AG04450 (cell line): ENCODE results near the gene GAPVD1. TPM values are rescaled to one million over a fixed set of nuclear protein-coding genes. Genes with fewer than 3 reads are reported as not detected.

ENCODE experiments used
- CTCF ChIA-PET: fragments of 300-600, 350-600 bp; formaldehyde crosslinking; extraction: SDS; loops from one replicate; lab custom pipeline; 2022; ENCODE audit warnings: antibody characterized with exemption, inconsistent platforms; lab: Charles Lee
- POLR2A ChIA-PET: fragments of 350-600 bp; formaldehyde crosslinking; extraction: SDS; loops from one replicate; lab custom pipeline; 2021; ENCODE audit warnings: antibody characterized with exemption, inconsistent platforms; lab: Yijun Ruan, JAX
- DNase-seq: peaks from one replicate; pipeline ENCODE4 v3.0.0-alpha.2; 2011; ENCODE audit warnings: low read depth, low spot score
- H3K27ac ChIP-seq: one replicate; pipeline ENCODE4 v1.5.1; 2012; ENCODE audit warnings: low read depth, low read length, control low read depth
- H3K27me3 ChIP-seq: one replicate; pipeline ENCODE4 v1.6.0; 2012; ENCODE audit warnings: low read length; ENCODE audit not compliant: control insufficient read depth, insufficient read depth
- H3K4me3 ChIP-seq: 2 replicates; pipeline ENCODE4 v1.5.1; 2011; ENCODE audit warnings: mild to moderate bottlenecking, low read depth, low read length, control low read depth
- H3K9me3 ChIP-seq: 2 replicates; pipeline ENCODE4 v1.5.1; 2012; ENCODE audit warnings: low read length; ENCODE audit not compliant: control insufficient read depth, insufficient read depth
- CTCF ChIP-seq: IDR thresholded peaks from 2 replicates; pipeline ENCODE4 v1.5.1; 2011; ENCODE audit warnings: low read depth, low read length, control low read depth, inconsistent platforms
- polyA plus RNA-seq: library from polyadenylated mRNA; depleted of rRNA; stranded (reverse); fragments of >200 nt; gene quantifications from 2 replicates; pipeline ENCODE4 v1.2.3, GENCODE V29; 2011

The GAPVD1 gene
- polyA plus RNA-seq, 1 experiment: 25.8 TPM

GRCh38 chr9:125407432-125407973, 145.9 kb downstream of the GAPVD1 start:
- CTCF ChIA-PET: interaction anchor here (0.6 to 3.2 kb wide), 34 partner anchors 9 to 1085 kb away, joined by 3 to 19 read pairs (median 3); no protein-coding TSS in a partner anchor
- H3K27ac ChIP-seq: no peak overlapping the region

DNA sequence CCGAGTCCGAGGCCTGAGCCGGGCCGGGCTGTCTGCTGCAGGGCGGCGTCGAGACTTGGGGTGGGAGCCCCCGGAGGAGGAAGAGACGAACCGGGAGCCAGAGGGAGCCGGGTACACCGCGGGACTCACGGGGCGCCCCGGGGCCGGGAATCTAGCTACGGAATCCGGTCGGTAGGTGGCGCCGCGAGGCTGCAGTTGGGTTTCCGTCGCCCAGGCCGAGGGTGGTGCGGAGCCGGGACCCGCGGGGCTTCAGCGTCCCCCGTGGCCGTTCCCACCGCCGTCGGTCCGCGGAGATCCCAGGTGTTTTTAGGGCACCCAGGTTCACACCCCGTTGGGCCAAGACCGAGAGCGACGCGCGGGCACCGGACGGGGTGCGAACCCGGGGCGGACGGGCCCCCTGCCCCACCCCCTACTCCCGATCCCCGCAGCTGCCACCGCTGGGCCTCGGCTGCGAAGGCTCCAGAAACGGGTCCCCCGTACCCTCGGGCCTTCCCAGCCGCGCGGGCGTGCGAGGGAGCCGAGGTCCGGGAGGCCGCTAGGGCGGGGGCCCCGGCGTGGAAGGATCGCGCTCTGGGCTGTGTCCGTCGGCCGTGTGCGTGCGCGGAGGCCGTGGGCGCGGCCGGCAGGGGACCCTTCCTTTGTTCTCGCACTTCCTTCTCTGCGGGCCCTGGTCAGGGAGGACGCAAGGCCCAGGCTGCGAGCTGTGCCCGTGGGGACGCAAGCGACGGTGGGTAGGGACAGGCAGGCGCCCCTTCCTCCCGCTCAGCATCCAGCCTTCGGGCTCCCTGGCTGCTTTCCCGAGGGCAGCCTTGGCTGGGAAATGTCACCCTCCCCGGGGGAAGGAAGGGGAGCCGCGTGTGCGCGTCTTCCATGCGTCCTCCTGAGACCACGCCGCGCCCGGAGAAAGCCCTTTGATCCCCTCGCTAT, 146.6 kb downstream of the GAPVD1 start:
- peak; percentile 27 for DNase-seq
- Histone ChIP-seq H3K4me3 (peak overlapping the region; percentile 60), H3K27ac (no peak overlapping the region), H3K9me3 (peaks cover 11% of the 10 kb centered on the region), H3K27me3 (no peaks in the 10 kb centered on the region)
- ChIA-PET CTCF (interaction anchor here (0.6 to 3.2 kb wide), 35 partner anchors 8 to 1901 kb away, joined by 3 to 19 read pairs (median 3); no protein-coding TSS in a partner anchor), POLR2A (interaction anchor here (0.5 to 1.3 kb wide), 3 partner anchors 8 to 298 kb away, joined by 3 to 4 read pairs (median 3); partner anchors contain the start of gene MAPKAP1)
- TF ChIP-seq CTCF: peak; percentile 84

More at GRCh38 chr9:125407432-125407973, 145.9 kb downstream of the GAPVD1 start:
- POLR2A ChIA-PET: interaction anchor here (1.1 to 1.3 kb wide), 2 partner anchors 65 to 299 kb away, joined by 3 to 4 read pairs; partner anchors contain the start of gene MAPKAP1
- no peak for TF ChIP-seq CTCF
- Histone ChIP-seq H3K4me3 (peak overlapping the region; percentile 60), H3K27me3 (no peaks in the 10 kb centered on the region), H3K9me3 (peaks cover 11% of the 10 kb centered on the region)
- no peak for DNase-seq

DNA sequence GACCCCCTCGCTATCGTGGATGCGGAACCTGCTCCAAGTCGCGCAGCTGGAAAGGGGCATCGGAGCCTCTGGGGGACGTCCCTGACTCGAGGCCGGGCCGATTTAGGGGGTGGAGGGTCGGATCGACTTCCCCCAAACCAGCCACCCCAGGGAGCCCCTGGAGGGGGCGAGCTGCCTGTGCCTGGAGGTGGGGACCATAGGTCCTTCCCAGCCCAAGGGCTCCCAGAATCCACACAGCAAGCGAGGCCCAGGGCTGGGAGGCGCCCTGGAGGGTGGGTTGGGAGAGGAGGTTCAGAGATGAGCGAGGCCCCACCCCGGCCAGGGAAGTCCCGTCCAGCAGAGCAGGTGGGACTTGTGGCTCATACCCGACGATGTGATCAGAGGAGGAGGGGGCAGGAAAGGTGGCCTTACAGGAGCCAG, 147.6 kb downstream of the GAPVD1 start:
- no peak for DNase-seq
- no peak overlapping the region for H3K27ac ChIP-seq
- ChIA-PET CTCF (no interaction called here), POLR2A (no interaction called here)
- H3K9me3 ChIP-seq: peaks cover 11% of the 10 kb centered on the region
- no peaks in the 10 kb centered on the region for H3K27me3 ChIP-seq
- no peak overlapping the region for H3K4me3 ChIP-seq
- no peak for TF ChIP-seq CTCF

DNA sequence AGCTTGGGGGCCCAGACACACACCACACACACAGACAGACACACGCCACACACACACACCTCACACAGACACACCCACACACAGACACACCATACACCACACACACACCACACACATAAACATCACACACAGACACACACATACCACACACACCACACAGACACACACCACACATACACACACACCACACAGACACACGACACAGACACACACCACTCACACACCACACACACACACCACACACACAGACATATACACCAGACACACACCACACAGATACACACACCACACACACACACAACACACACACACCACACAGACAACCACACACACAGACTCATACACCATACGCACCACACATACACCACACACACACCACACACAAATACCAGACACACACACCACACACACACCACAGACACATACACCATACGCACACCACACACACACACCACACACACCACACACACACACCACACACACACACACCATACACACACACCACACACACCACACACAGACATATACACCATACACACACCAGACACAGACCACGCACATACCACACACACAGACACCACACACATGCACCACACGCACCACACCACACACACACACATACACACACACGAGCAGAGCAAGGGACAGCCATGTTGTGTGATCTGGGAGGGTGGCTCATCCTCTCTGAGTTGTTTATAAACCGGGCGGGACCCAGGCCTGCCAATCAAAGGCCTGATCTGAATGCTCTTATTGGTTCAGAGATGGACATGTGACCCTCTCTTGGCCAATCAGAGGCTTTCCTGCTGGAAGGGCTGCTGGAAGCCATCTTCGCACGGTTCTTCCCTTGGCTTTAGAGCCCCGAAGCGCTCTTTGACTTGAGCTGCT, 148.3 kb downstream of the GAPVD1 start:
- DNase-seq: no peak
- H3K9me3 ChIP-seq: peaks cover 11% of the 10 kb centered on the region
- ChIA-PET CTCF (no interaction called here), POLR2A (no interaction called here)
- no peak for TF ChIP-seq CTCF
- H3K4me3 ChIP-seq: no peak overlapping the region
- H3K27me3 ChIP-seq: no peaks in the 10 kb centered on the region
- no peak overlapping the region for H3K27ac ChIP-seq
